ENCODE measurements around the gene SLC17A5. TPM values are rescaled to one million over a fixed set of nuclear protein-coding genes. Genes with fewer than 3 reads are reported as not detected.
"Not testable (repeated sequence)": the region's sequence is repeated elsewhere in the genome, so short reads cannot be mapped to it uniquely, and the experiment has no call there.

The SLC17A5 gene
- total and polyA plus RNA-seq, 8 donors = 2.4 to 11.0 (median 5.4) TPM

- 83 to 86% methylated on average over 4 of the region's 4 CpGs for WGBS, 2 donors
- intact Hi-C loops (cut with DNase I) = no loop called here
- H3K4me1 ChIP-seq = peaks cover 0 to 7% (median 0%) of the 10 kb centered on the region in 3 donors
- no peaks in the 10 kb centered on the region for H3K36me3 ChIP-seq
- H3K27me3 ChIP-seq = no peaks in the 10 kb centered on the region
- no peak for TF ChIP-seq CTCF (IDR thresholded peaks at IDR 0.05)
- peak in 3 of 4 donors; percentile 9 to 35 (median 14) for ATAC-seq
- peak in 1 of 6 donors; percentile 15 for DNase-seq
- no peak for FAIRE-seq
- H3K9me3 ChIP-seq = no peaks in the 10 kb centered on the region
- H3K4me3 ChIP-seq = no peak overlapping the region
- H3K27ac ChIP-seq = peak overlapping the region; percentile 55 to 85 (median 68)
Measured at GRCh38 chr6:73579389-73579788, 74.4 kb downstream of the SLC17A5 start.

- no peak for ATAC-seq
- H3K36me3 ChIP-seq = no peaks in the 10 kb centered on the region
- H3K4me3 ChIP-seq = no peak overlapping the region
- peaks cover 0 to 7% (median 0%) of the 10 kb centered on the region in 3 donors for H3K4me1 ChIP-seq
- no peak overlapping the region for H3K27ac ChIP-seq
- H3K27me3 ChIP-seq = no peaks in the 10 kb centered on the region
- DNase-seq = no peak
- no peaks in the 10 kb centered on the region for H3K9me3 ChIP-seq
- 69 to 73% methylated on average over 2 of the region's 2 CpGs for WGBS, 2 donors
- intact Hi-C loops (cut with DNase I) = no loop called here
- no peak for TF ChIP-seq CTCF (IDR thresholded peaks at IDR 0.05)
- no peak for FAIRE-seq
Measured at GRCh38 chr6:73577676-73578075, 76.1 kb downstream of the SLC17A5 start.

- H3K9me3 ChIP-seq; H3K36me3 ChIP-seq; H3K27ac ChIP-seq; H3K4me1 ChIP-seq; intact Hi-C loops (cut with DNase I); H3K27me3 ChIP-seq; H3K4me3 ChIP-seq; FAIRE-seq; ATAC-seq: not testable (repeated sequence)
- WGBS, 2 donors = 90 to 91% methylated on average over 18 to 32 of the region's 32 CpGs
- DNase-seq = peak in 1 of 6 donors; percentile 50
Measured at GRCh38 chr6:73572531-73572930, 81.3 kb downstream of the SLC17A5 start.

GRCh38 chr6:73571218-73572181 is 82.3 kb downstream of the SLC17A5 start:
- H3K4me3 ChIP-seq; DNase-seq; ATAC-seq; H3K27ac ChIP-seq; intact Hi-C loops (cut with DNase I); H3K27me3 ChIP-seq; H3K36me3 ChIP-seq; FAIRE-seq; H3K4me1 ChIP-seq; H3K9me3 ChIP-seq: not testable (repeated sequence)
- WGBS, 2 donors = 89 to 92% methylated on average over 19 of the region's 19 CpGs

GRCh38 chr6:73569121-73569520 is 84.7 kb downstream of the SLC17A5 start:
- WGBS, 2 donors = 75 to 83% methylated on average over 5 of the region's 5 CpGs
- H3K9me3 ChIP-seq = no peaks in the 10 kb centered on the region
- H3K4me3 ChIP-seq = no peak overlapping the region
- TF ChIP-seq CTCF (IDR thresholded peaks at IDR 0.05) = no peak
- no peak overlapping the region for H3K27ac ChIP-seq
- no peak for FAIRE-seq
- intact Hi-C loops (cut with DNase I) = no loop called here
- no peaks in the 10 kb centered on the region for H3K36me3 ChIP-seq
- H3K4me1 ChIP-seq = peaks cover 0 to 5% (median 3%) of the 10 kb centered on the region in 3 donors
- H3K27me3 ChIP-seq = no peaks in the 10 kb centered on the region
- ATAC-seq = no peak
- DNase-seq = no peak
